Measurements from ENCODE around the gene PRRC1.

PRRC1 gene

GRCh38 chr5:127587246-127587917 is 69.9 kb downstream of the PRRC1 start:
- no peak for TF ChIP-seq YY2 (tag by site-specific recombination; IDR thresholded peaks at IDR 0.05)
- no peak for TF ChIP-seq ZNF529 (tag by site-specific recombination; IDR thresholded peaks at IDR 0.05; ENCODE audit: insufficient replicate concordance)
- no peak for TF ChIP-seq ZNF184 (tag by site-specific recombination; IDR thresholded peaks at IDR 0.05)
- H3K4me3 ChIP-seq (ENCODE audit: low read depth, low read length): no peak overlapping the region
- ChIA-PET CTCF (interaction anchor here (1.2 kb wide), 1 partner anchor 16 kb away, joined by 3 read pairs; no protein-coding TSS in a partner anchor), POLR2A (no interaction called here)
- peaks cover 5% of the 10 kb centered on the region; the same call in 1 of the 2 replicates for H3K4me1 ChIP-seq (ENCODE audit: control insufficient read depth, insufficient read depth, low read length)
- H3K27ac ChIP-seq (ENCODE audit: extremely low read depth, low read depth, low read length): no peak overlapping the region
- no peaks in the 10 kb centered on the region for H3K9me3 ChIP-seq (ENCODE audit: control insufficient read depth, insufficient read depth, low read depth, low read length)
- no peaks in the 10 kb centered on the region for H3K36me3 ChIP-seq (ENCODE audit: control insufficient read depth in 2 of 2, insufficient read depth in 1 of 2, low read length in 2 of 2)

- no peak overlapping the region for H3K27ac ChIP-seq (ENCODE audit: extremely low read depth, low read depth, low read length)
- peaks cover 5% of the 10 kb centered on the region; the same call in 1 of the 2 replicates for H3K4me1 ChIP-seq (ENCODE audit: control insufficient read depth, insufficient read depth, low read length)
- no peaks in the 10 kb centered on the region for H3K9me3 ChIP-seq (ENCODE audit: control insufficient read depth, insufficient read depth, low read depth, low read length)
- CTCF ChIA-PET: interaction anchor here (0.7 to 1.3 kb wide), 2 partner anchors 150 to 290 kb away, joined by 3 to 5 read pairs; no protein-coding TSS in a partner anchor
- no peak overlapping the region for H3K4me3 ChIP-seq (ENCODE audit: low read depth, low read length)
- TF ChIP-seq ZSCAN23 (tag by site-specific recombination; IDR thresholded peaks at IDR 0.05): no peak
- no peak for TF ChIP-seq ZNF610 (tag by site-specific recombination; IDR thresholded peaks at IDR 0.05; ENCODE audit: borderline replicate concordance)
- TF ChIP-seq SETDB1 (IDR thresholded peaks at IDR 0.05; ENCODE audit: insufficient read length, low read length): no peak
- no peak for TF ChIP-seq INSM2 (tag by site-specific recombination; IDR thresholded peaks at IDR 0.05)
- no peak for TF ChIP-seq ZNF394 (tag by site-specific recombination; IDR thresholded peaks at IDR 0.05; ENCODE audit: borderline replicate concordance)
- TF ChIP-seq ZNF677 (tag by site-specific recombination; IDR thresholded peaks at IDR 0.05): no peak
- TF ChIP-seq ZNF214 (tag by site-specific recombination; IDR thresholded peaks at IDR 0.05; ENCODE audit: borderline replicate concordance): no peak
- TF ChIP-seq ZNF138 (tag by site-specific recombination; IDR thresholded peaks at IDR 0.05; ENCODE audit: borderline replicate concordance): no peak
- TF ChIP-seq ZNF416 (tag by site-specific recombination; IDR thresholded peaks at IDR 0.05): no peak
- TF ChIP-seq ZNF133 (tag by site-specific recombination; IDR thresholded peaks at IDR 0.05): no peak
- TF ChIP-seq ZNF274 (IDR thresholded peaks at IDR 0.05; ENCODE audit: low read length): no peak
- TF ChIP-seq ZNF274 (tag by site-specific recombination; IDR thresholded peaks at IDR 0.05; ENCODE audit: borderline replicate concordance): no peak
- no peaks in the 10 kb centered on the region for H3K36me3 ChIP-seq (ENCODE audit: control insufficient read depth in 2 of 2, insufficient read depth in 1 of 2, low read length in 2 of 2)
- POLR2A ChIA-PET: no interaction called here
Observed at GRCh38 chr5:127588368-127588767, 70.9 kb downstream of the PRRC1 start.

- H3K4me3 ChIP-seq (ENCODE audit: low read depth, low read length): no peak overlapping the region
- no peaks in the 10 kb centered on the region for H3K9me3 ChIP-seq (ENCODE audit: control insufficient read depth, insufficient read depth, low read depth, low read length)
- H3K27ac ChIP-seq (ENCODE audit: extremely low read depth, low read depth, low read length): no peak overlapping the region
- ChIA-PET CTCF (interaction anchor here (1.3 kb wide), 1 partner anchor 289 kb away, joined by 5 read pairs; no protein-coding TSS in a partner anchor), POLR2A (no interaction called here)
- H3K4me1 ChIP-seq (ENCODE audit: control insufficient read depth, insufficient read depth, low read length): peaks cover 5% of the 10 kb centered on the region; the same call in 1 of the 2 replicates
- TF ChIP-seq ZNF76 (tag by site-specific recombination; IDR thresholded peaks at IDR 0.05; ENCODE audit: borderline replicate concordance, low read depth): no peak
- peak; percentile 61; the same call in 1 of the 2 replicates for TF ChIP-seq ZNF140 (tag by site-specific recombination; IDR thresholded peaks at IDR 0.05)
- H3K36me3 ChIP-seq (ENCODE audit: control insufficient read depth in 2 of 2, insufficient read depth in 1 of 2, low read length in 2 of 2): no peaks in the 10 kb centered on the region
Observed at GRCh38 chr5:127589309-127590030, 72.0 kb downstream of the PRRC1 start.
